WTC11 (cell line): Measurements from ENCODE around the gene CPOX. TPM values are rescaled to one million over a fixed set of nuclear protein-coding genes. Genes with fewer than 3 reads are reported as not detected.

Source experiments
- ATAC-seq: fragments of 200-7000 bp; cut with Tn5 transposase; 2 replicates; pipeline ENCODE4 v1.10.0; 2021; ENCODE audit warnings: mild to moderate bottlenecking, moderate library complexity
- CTCF ChIA-PET: fragments of 300-600 bp; sonication (Branson Sonifier 250); formaldehyde crosslinking; loops from one replicate; lab custom pipeline; 2021; ENCODE audit warnings: antibody characterized with exemption; lab: Charles Lee
- POLR2A ChIA-PET: fragments of 350-600 bp; sonication (Branson Sonifier 250); formaldehyde crosslinking; loops from one replicate; lab custom pipeline; 2021; ENCODE audit warnings: antibody characterized with exemption; lab: Charles Lee
- DNase-seq: peaks from one replicate; pipeline ENCODE4 v3.0.0; 2021; ENCODE audit warnings: low spot score
- H3K27ac Mint-ChIP-seq: 2 replicates; pipeline ENCODE4 v1.8.0; 2021; ENCODE audit warnings: mixed read lengths
- H3K27me3 Mint-ChIP-seq: 2 replicates; pipeline ENCODE4 v1.8.0; 2021; ENCODE audit warnings: low read depth, mild to moderate bottlenecking, moderate library complexity, mixed read lengths
- H3K36me3 Mint-ChIP-seq: 2 replicates; pipeline ENCODE4 v1.8.0; 2021; ENCODE audit warnings: mixed read lengths
- H3K4me1 Mint-ChIP-seq: 2 replicates; pipeline ENCODE4 v1.8.0; 2022; ENCODE audit warnings: mixed read lengths
- H3K4me3 Mint-ChIP-seq: 2 replicates; pipeline ENCODE4 v1.8.0; 2021; ENCODE audit warnings: mild to moderate bottlenecking, moderate library complexity, mixed read lengths
- H3K9me3 Mint-ChIP-seq: 2 replicates; pipeline ENCODE4 v1.8.0; 2021; ENCODE audit warnings: mixed read lengths
- GTF2I ChIP-seq: fragments of 250-450 bp; sonication (Bioruptor Pico); conservative IDR thresholded peaks from 2 replicates; pipeline ENCODE4 v1.4.0; 2021; ENCODE audit warnings: mild to moderate bottlenecking
- MYBL2 ChIP-seq: sonication (generic); formaldehyde crosslinking; IDR thresholded peaks from 2 replicates; pipeline ENCODE4 v1.8.1; 2023; ENCODE audit warnings: mild to moderate bottlenecking, moderate library complexity, missing genetic modification reagents
- OVOL2 ChIP-seq: fragments of 250-450 bp; sonication (Bioruptor Pico); IDR thresholded peaks from 2 replicates; pipeline ENCODE4 v1.9.0; 2021; ENCODE audit warnings: mild to moderate bottlenecking, borderline replicate concordance
- SMAD3 ChIP-seq: sonication (generic); formaldehyde crosslinking; IDR thresholded peaks from 2 replicates; pipeline ENCODE4 v1.8.0; 2022; ENCODE audit warnings: missing genetic modification reagents, mild to moderate bottlenecking, borderline replicate concordance
- SP1 ChIP-seq: sonication (generic); formaldehyde crosslinking; conservative IDR thresholded peaks from 2 replicates; pipeline ENCODE4 v1.8.1; 2022; ENCODE audit warnings: missing genetic modification reagents
- ZNF263 ChIP-seq: sonication (generic); formaldehyde crosslinking; IDR thresholded peaks from 2 replicates; pipeline ENCODE4 v1.8.1; 2022; ENCODE audit warnings: low read depth, mild to moderate bottlenecking, moderate library complexity, missing genetic modification reagents
- total RNA-seq: library from RNA; stranded (reverse); gene quantifications from 3 replicates; pipeline ENCODE4 v1.2.3, GENCODE V29; 2021
- TF ChIP-seq, protein P1 (sequence below): fragments of 250-450 bp; sonication (Bioruptor Pico); IDR thresholded peaks from 2 replicates; pipeline ENCODE4 v1.9.0; 2021; ENCODE audit warnings: mild to moderate bottlenecking
- TF ChIP-seq, protein P2 (sequence below): fragments of 200-600 bp; IDR thresholded peaks from 2 replicates; pipeline ENCODE4 v1.8.0; 2022; ENCODE audit warnings: antibody characterized with exemption
- TF ChIP-seq, protein P3 (sequence below): sonication (generic); formaldehyde crosslinking; IDR thresholded peaks from 2 replicates; pipeline ENCODE4 v1.8.1; 2022; ENCODE audit warnings: low read depth, mild to moderate bottlenecking, moderate library complexity, missing genetic modification reagents, borderline replicate concordance
- TF ChIP-seq, protein P4 (sequence below): sonication (generic); formaldehyde crosslinking; conservative IDR thresholded peaks from 2 replicates; pipeline ENCODE4 v1.8.1; 2023; ENCODE audit warnings: mild to moderate bottlenecking, low read depth, missing genetic modification reagents, moderate library complexity
- TF ChIP-seq, protein P5 (sequence below): fragments of 250-450 bp; sonication (Bioruptor Pico); IDR thresholded peaks from 2 replicates; pipeline ENCODE4 v1.9.0; 2021; ENCODE audit warnings: mild to moderate bottlenecking, borderline replicate concordance
- TF ChIP-seq, protein P6 (sequence below): sonication (generic); formaldehyde crosslinking; conservative IDR thresholded peaks from 2 replicates; pipeline ENCODE4 v1.8.1; 2022; ENCODE audit warnings: mild to moderate bottlenecking, missing genetic modification reagents
- TF ChIP-seq, protein P7 (sequence below): fragments of 250-450 bp; sonication (Bioruptor Pico); conservative IDR thresholded peaks from 2 replicates; pipeline ENCODE4 v1.9.0; 2021; ENCODE audit warnings: mild to moderate bottlenecking

CPOX gene
- total RNA-seq, 1 experiment from 2014 or later: 33.4 TPM

DNA sequence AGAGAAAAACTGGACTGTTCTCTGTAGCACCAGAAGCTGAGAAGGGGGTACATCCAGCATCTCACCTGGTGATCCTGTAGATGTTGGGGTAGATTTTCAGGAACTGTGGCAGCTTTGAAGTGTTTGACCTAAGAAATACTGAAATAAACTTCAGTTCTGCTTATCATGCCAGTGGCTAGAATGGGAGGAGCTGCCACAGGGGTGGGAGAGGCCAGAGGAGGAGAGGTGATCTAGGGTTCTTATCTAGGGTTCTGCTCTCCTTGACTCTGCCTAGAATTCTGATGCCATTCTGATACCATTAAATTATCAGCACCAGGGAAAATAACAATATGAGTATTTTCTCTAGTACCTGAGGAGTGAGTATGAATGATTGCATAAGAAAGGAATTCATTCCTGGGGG is 10.2 kb upstream of the CPOX start:
- ChIA-PET CTCF (interaction anchor here (1.1 to 3.8 kb wide), 3 partner anchors 8 to 54 kb away, joined by 5 to 62 read pairs (median 10); no protein-coding TSS in a partner anchor), POLR2A (interaction anchor here (0.6 kb wide), 1 partner anchor 10 kb away, joined by 3 read pairs; the partner anchor contains the start of gene CPOX)
- no peak for DNase-seq
- Mint-ChIP-seq H3K27ac (no peak overlapping the region), H3K4me1 (no peaks in the 10 kb centered on the region), H3K4me3 (no peak overlapping the region), H3K36me3 (no peaks in the 10 kb centered on the region), H3K27me3 (no peaks in the 10 kb centered on the region; the same call in 1 of the 2 replicates), H3K9me3 (peaks cover 6% of the 10 kb centered on the region)
- TF ChIP-seq GTF2I (CRISPR knock-in tag): no peak
- TF ChIP-seq, protein P1, sequence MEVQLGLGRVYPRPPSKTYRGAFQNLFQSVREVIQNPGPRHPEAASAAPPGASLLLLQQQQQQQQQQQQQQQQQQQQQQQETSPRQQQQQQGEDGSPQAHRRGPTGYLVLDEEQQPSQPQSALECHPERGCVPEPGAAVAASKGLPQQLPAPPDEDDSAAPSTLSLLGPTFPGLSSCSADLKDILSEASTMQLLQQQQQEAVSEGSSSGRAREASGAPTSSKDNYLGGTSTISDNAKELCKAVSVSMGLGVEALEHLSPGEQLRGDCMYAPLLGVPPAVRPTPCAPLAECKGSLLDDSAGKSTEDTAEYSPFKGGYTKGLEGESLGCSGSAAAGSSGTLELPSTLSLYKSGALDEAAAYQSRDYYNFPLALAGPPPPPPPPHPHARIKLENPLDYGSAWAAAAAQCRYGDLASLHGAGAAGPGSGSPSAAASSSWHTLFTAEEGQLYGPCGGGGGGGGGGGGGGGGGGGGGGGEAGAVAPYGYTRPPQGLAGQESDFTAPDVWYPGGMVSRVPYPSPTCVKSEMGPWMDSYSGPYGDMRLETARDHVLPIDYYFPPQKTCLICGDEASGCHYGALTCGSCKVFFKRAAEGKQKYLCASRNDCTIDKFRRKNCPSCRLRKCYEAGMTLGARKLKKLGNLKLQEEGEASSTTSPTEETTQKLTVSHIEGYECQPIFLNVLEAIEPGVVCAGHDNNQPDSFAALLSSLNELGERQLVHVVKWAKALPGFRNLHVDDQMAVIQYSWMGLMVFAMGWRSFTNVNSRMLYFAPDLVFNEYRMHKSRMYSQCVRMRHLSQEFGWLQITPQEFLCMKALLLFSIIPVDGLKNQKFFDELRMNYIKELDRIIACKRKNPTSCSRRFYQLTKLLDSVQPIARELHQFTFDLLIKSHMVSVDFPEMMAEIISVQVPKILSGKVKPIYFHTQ (CRISPR knock-in tag): no peak
- no peak for ATAC-seq

DNA sequence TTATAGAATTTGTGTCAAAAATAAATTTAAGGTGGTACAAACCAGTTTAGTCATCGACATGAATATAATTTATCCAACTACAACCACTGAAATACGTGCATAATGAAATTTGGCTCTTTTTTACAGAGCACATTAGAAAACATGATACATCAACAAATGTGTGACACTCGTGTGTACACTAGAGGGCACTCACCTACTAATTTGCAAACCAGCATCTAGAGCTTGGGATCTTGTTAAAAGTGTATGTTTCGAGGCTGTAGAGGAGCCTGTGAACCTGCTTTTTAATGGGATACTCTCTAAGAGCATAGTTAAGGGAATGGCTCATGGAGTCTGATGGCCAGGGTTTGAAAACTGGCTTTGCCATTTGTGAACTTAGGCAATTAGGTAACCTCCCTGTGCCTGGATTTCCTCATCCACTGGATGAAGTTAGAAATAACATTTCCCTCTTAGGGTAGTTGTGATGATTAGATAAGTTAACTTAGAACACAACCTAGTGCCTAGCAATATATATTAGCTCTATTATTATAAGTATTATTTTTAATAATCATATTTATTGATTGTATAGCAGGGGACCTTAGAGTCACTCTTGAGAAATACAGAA is 8.8 kb upstream of the CPOX start:
- POLR2A ChIA-PET: no interaction called here
- ATAC-seq (peak; percentile 91), DNase-seq (no peak)
- CTCF ChIA-PET: interaction anchor here (0.6 to 3.8 kb wide), 31 partner anchors 9 to 599 kb away, joined by 3 to 62 read pairs (median 4); partner anchors contain the start of genes CLDND1, CPOX and DCBLD2
- no peaks in the 10 kb centered on the region for H3K4me1 Mint-ChIP-seq
- no peaks in the 10 kb centered on the region; the same call in 1 of the 2 replicates for H3K27me3 Mint-ChIP-seq
- H3K9me3 Mint-ChIP-seq: peaks cover 6% of the 10 kb centered on the region
- no peak overlapping the region for H3K4me3 Mint-ChIP-seq
- no peak overlapping the region for H3K27ac Mint-ChIP-seq
- H3K36me3 Mint-ChIP-seq: no peaks in the 10 kb centered on the region
- TF ChIP-seq, protein P2, sequence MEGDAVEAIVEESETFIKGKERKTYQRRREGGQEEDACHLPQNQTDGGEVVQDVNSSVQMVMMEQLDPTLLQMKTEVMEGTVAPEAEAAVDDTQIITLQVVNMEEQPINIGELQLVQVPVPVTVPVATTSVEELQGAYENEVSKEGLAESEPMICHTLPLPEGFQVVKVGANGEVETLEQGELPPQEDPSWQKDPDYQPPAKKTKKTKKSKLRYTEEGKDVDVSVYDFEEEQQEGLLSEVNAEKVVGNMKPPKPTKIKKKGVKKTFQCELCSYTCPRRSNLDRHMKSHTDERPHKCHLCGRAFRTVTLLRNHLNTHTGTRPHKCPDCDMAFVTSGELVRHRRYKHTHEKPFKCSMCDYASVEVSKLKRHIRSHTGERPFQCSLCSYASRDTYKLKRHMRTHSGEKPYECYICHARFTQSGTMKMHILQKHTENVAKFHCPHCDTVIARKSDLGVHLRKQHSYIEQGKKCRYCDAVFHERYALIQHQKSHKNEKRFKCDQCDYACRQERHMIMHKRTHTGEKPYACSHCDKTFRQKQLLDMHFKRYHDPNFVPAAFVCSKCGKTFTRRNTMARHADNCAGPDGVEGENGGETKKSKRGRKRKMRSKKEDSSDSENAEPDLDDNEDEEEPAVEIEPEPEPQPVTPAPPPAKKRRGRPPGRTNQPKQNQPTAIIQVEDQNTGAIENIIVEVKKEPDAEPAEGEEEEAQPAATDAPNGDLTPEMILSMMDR: peak; percentile 43; the same call in 1 of the 2 replicates
- TF ChIP-seq MYBL2 (CRISPR knock-in tag) (no peak), SMAD3 (CRISPR knock-in tag) (no peak)

DNA sequence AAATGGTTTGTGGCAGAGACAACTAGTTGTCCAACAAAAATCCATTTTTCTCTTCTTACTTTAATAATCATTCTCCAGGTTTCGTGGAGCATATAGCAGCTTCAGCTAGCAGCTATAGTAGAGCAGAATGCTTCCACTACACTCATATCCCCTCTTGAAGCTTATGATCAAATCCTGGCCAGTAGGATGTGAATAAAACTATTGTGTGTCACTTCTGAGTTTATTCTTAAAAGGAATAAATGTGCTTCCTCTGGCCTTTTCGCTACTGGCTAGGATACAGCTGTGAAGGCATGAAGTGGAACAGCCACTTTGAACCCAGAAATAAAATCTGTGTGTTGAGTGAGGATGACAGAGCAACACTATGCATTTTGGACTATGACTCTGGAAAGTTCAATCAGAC is 7.8 kb upstream of the CPOX start:
- no peak overlapping the region for H3K27ac Mint-ChIP-seq
- H3K4me3 Mint-ChIP-seq: no peak overlapping the region
- ATAC-seq: no peak
- no peak for DNase-seq
- H3K4me1 Mint-ChIP-seq: no peaks in the 10 kb centered on the region
- ChIA-PET CTCF (interaction anchor here (0.7 to 3.8 kb wide), 11 partner anchors 8 to 216 kb away, joined by 4 to 62 read pairs (median 6); partner anchors contain the start of gene CPOX), POLR2A (no interaction called here)
- H3K36me3 Mint-ChIP-seq: no peaks in the 10 kb centered on the region
- H3K9me3 Mint-ChIP-seq: peaks cover 6% of the 10 kb centered on the region
- no peaks in the 10 kb centered on the region; the same call in 1 of the 2 replicates for H3K27me3 Mint-ChIP-seq
- no peak for TF ChIP-seq SP1 (CRISPR knock-in tag)
- TF ChIP-seq, protein P3, sequence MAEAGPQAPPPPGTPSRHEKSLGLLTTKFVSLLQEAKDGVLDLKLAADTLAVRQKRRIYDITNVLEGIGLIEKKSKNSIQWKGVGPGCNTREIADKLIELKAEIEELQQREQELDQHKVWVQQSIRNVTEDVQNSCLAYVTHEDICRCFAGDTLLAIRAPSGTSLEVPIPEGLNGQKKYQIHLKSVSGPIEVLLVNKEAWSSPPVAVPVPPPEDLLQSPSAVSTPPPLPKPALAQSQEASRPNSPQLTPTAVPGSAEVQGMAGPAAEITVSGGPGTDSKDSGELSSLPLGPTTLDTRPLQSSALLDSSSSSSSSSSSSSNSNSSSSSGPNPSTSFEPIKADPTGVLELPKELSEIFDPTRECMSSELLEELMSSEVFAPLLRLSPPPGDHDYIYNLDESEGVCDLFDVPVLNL: no peak
- TF ChIP-seq, protein P4, sequence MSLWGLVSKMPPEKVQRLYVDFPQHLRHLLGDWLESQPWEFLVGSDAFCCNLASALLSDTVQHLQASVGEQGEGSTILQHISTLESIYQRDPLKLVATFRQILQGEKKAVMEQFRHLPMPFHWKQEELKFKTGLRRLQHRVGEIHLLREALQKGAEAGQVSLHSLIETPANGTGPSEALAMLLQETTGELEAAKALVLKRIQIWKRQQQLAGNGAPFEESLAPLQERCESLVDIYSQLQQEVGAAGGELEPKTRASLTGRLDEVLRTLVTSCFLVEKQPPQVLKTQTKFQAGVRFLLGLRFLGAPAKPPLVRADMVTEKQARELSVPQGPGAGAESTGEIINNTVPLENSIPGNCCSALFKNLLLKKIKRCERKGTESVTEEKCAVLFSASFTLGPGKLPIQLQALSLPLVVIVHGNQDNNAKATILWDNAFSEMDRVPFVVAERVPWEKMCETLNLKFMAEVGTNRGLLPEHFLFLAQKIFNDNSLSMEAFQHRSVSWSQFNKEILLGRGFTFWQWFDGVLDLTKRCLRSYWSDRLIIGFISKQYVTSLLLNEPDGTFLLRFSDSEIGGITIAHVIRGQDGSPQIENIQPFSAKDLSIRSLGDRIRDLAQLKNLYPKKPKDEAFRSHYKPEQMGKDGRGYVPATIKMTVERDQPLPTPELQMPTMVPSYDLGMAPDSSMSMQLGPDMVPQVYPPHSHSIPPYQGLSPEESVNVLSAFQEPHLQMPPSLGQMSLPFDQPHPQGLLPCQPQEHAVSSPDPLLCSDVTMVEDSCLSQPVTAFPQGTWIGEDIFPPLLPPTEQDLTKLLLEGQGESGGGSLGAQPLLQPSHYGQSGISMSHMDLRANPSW: no peak
- TF ChIP-seq, protein P5, sequence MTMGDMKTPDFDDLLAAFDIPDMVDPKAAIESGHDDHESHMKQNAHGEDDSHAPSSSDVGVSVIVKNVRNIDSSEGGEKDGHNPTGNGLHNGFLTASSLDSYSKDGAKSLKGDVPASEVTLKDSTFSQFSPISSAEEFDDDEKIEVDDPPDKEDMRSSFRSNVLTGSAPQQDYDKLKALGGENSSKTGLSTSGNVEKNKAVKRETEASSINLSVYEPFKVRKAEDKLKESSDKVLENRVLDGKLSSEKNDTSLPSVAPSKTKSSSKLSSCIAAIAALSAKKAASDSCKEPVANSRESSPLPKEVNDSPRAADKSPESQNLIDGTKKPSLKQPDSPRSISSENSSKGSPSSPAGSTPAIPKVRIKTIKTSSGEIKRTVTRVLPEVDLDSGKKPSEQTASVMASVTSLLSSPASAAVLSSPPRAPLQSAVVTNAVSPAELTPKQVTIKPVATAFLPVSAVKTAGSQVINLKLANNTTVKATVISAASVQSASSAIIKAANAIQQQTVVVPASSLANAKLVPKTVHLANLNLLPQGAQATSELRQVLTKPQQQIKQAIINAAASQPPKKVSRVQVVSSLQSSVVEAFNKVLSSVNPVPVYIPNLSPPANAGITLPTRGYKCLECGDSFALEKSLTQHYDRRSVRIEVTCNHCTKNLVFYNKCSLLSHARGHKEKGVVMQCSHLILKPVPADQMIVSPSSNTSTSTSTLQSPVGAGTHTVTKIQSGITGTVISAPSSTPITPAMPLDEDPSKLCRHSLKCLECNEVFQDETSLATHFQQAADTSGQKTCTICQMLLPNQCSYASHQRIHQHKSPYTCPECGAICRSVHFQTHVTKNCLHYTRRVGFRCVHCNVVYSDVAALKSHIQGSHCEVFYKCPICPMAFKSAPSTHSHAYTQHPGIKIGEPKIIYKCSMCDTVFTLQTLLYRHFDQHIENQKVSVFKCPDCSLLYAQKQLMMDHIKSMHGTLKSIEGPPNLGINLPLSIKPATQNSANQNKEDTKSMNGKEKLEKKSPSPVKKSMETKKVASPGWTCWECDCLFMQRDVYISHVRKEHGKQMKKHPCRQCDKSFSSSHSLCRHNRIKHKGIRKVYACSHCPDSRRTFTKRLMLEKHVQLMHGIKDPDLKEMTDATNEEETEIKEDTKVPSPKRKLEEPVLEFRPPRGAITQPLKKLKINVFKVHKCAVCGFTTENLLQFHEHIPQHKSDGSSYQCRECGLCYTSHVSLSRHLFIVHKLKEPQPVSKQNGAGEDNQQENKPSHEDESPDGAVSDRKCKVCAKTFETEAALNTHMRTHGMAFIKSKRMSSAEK: no peak
- TF ChIP-seq OVOL2 (CRISPR knock-in tag): no peak
- TF ChIP-seq, protein P6, sequence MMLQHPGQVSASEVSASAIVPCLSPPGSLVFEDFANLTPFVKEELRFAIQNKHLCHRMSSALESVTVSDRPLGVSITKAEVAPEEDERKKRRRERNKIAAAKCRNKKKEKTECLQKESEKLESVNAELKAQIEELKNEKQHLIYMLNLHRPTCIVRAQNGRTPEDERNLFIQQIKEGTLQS (CRISPR knock-in tag): no peak
- TF ChIP-seq, protein P7, sequence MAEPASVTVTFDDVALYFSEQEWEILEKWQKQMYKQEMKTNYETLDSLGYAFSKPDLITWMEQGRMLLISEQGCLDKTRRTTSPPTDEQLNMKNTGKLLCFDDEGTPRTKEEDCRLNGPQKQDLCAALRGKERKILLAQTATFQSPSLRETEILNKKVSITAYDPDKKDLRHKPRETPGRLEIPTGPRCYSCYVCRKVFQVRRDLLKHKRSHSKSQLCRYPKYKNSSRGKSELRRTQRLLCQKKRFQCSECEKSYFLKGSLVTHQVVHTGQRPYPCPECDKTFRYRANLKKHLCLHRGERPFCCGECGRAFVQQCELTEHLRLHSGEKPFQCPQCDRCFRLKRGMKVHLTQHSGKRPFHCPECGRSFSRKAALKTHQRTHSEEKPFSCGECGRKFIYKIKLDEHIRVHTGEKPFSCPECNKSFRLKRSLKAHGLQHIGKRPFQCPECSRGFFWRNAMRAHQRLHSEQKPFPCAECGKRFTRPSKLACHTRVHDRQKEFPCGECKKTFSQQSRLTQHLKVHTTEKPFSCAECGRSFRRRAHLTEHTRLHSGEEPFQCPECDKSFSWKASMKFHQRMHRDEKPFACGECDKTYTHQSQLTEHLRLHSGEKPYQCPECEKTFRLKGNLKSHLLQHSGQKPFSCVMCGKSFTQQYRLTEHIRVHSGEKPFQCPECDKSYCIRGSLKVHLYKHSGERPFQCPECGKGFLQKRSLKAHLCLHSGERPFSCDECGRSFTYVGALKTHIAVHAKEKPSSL (CRISPR knock-in tag): no peak
- TF ChIP-seq ZNF263: no peak
